GDM1 (cell line): ENCODE data around the gene ITPK1.
A peak's percentile ranks its signal among the peaks of the same experiment; 100 is the strongest.

Experiments used
- DNase-seq: peaks from one replicate; lab custom pipeline; 2025; lab: John Stamatoyannopoulos, UW

ITPK1 gene

DNA sequence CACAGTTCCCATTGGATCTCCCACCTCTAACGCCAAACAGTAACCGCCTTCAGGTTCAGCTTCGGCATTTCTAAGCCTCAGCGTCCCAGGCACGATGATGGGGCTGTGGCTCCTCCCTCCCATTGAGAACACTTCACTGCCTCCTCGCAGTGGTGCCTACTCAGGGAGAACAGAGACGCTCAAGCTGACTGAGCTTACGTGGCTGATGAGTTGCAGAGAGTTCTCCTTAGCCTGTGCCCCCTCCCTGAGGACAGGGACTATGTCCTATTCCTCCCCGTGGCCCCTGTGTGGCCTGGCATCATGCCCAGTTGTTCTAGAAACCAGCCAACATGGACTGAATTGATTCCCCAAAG, 87.0 kb downstream of the ITPK1 start:
- no peak for DNase-seq

- DNase-seq: no peak
Observed at GRCh38 chr14:93027810-93028723, 87.7 kb downstream of the ITPK1 start.

- no peak for DNase-seq
Observed at GRCh38 chr14:93026339-93026738, 89.4 kb downstream of the ITPK1 start.

GRCh38 chr14:93025055-93025454, 90.7 kb downstream of the ITPK1 start:
- DNase-seq: no peak

DNA sequence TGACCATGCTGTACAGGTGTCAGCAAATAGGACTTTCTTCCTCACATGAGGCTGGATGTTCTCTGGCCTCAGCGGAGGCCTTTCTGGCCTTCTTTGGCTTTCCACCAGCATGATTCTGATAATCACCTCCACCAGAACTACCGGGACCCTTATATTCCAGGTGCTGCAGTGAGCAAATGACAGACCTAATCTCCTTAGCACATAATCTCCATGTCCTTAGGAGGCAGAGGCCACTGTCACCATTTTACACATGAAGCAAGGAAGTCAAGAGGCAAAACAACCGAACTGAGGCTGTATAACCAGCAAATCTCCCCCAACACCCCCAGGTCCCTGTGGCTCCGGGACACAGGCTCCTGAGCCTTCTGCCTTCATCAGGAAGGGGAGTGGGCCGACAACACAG, 91.2 kb downstream of the ITPK1 start:
- DNase-seq: no peak

GRCh38 chr14:93023802-93024434, 91.8 kb downstream of the ITPK1 start:
- no peak for DNase-seq

- DNase-seq: no peak
Observed at GRCh38 chr14:93023039-93023438, 92.7 kb downstream of the ITPK1 start.

DNA sequence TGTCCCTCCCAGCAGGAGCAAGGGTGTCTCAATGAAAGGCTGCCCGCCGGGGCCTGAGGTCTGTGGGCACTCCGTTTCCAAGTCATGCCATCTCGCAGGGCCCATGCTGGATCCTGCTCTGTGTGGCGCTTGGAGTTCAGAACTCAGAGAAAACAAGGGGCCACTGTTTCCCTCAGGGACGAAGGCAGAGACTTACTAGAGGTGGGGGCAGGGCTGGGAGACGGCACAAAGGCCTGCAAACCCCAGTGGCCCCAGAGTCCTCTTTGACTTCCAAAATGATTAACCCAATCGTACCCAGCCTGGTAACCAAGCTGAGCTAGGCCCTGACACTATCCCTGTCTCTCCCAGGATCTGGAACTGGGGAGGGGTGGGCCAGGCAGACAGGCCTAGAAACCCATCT, 95.8 kb downstream of the ITPK1 start:
- DNase-seq: no peak

DNA sequence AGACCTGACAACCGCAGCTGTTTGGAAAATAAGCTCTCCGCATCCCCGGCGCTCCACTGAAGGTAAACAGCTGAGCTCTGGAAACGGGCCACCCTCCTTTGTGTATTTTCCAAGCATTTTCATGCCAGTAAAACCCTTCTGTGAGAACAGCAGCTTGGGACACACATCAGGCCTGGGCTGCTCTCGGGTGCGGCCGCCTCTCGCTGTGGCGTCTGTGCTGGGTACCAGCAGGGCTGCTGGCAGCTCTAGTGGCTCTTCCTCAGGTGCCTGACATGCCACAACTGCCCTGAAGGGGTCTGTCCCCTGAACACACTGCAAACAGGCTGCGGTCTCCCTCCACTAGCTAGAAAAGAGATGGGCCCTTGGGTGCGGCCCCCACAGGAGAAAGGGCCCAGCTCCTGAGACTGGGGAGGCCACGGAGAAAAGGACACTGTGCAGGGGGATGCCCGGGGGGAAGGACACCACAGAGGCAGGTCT, 96.3 kb downstream of the ITPK1 start:
- DNase-seq: no peak

- no peak for DNase-seq
Observed at GRCh38 chr14:93018366-93018765, 97.4 kb downstream of the ITPK1 start.

DNA sequence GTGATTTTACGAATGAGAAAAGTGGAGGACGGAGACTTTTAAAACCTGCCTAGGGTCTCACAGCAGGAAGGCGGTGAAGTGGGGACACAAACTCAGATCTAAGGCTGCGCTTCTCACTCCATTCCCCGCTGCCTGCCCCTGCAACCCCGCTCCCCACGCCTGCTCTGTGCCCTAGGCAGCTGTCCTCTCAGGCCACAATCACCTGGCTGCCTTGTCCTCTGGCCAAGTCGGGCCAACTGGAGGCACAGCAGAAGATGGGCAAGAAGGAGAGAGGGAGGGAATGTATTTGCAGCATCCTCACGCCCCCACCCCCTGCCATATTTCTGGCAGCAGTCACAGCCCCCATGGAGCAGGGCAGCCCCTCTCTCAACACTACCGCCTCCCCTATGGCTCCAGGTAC, 97.8 kb downstream of the ITPK1 start:
- DNase-seq: no peak

DNA sequence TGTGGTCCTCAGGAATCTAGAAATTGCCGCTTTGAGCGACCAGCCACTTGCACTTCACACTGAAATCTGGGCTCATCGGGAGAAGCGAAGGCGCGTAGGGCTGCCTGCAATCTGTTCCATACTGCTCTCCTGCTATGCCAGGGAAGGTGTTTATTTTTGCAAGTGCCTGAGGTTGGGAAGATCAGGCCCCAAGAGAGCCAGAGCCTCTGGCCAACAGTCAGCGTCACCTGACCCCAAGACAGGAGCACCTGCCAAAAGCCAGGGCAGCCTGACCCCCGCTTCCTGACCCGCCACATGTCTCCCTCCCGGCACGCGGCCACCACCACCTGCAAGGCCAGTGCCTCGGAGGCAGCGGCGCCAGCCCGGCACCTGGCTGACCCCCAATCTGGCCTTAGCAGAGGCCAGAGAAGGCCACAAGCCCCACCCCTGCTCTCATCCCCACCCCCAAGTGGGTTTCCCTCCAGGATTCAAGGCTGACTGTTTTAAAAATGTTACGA, 98.4 kb downstream of the ITPK1 start:
- DNase-seq: no peak

DNA sequence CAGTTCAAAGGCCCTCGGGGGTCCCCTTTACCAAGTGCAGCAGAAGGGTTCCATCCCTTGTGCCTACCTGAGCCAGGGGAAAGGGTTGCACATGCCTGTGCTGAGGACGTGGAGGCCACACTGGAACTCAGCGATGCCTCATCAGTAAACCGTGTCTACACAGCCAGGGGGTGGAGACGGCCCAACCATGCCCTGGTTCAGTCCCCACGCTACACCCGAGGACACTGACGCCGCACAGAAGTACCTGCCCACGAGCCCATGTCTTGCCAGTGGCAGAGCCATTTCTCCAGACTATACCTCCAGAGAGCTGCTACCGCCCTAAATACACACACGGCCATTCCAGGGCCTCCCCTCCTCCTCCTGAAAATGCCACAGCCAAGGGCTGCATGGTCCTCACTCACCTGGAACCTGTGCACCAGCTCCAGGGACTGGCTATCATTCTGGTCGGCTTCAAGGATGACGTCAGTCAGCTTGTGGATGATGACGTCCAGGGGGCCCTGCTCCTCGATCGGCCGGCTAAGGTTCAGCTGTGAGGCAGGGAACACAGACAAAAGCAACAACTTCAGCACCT, 99.4 kb downstream of the ITPK1 start:
- no peak for DNase-seq

- no peak for DNase-seq
Observed at GRCh38 chr14:93015505-93015904, 100.2 kb downstream of the ITPK1 start.

GRCh38 chr14:93015064-93015463, 100.7 kb downstream of the ITPK1 start:
- no peak for DNase-seq

DNA sequence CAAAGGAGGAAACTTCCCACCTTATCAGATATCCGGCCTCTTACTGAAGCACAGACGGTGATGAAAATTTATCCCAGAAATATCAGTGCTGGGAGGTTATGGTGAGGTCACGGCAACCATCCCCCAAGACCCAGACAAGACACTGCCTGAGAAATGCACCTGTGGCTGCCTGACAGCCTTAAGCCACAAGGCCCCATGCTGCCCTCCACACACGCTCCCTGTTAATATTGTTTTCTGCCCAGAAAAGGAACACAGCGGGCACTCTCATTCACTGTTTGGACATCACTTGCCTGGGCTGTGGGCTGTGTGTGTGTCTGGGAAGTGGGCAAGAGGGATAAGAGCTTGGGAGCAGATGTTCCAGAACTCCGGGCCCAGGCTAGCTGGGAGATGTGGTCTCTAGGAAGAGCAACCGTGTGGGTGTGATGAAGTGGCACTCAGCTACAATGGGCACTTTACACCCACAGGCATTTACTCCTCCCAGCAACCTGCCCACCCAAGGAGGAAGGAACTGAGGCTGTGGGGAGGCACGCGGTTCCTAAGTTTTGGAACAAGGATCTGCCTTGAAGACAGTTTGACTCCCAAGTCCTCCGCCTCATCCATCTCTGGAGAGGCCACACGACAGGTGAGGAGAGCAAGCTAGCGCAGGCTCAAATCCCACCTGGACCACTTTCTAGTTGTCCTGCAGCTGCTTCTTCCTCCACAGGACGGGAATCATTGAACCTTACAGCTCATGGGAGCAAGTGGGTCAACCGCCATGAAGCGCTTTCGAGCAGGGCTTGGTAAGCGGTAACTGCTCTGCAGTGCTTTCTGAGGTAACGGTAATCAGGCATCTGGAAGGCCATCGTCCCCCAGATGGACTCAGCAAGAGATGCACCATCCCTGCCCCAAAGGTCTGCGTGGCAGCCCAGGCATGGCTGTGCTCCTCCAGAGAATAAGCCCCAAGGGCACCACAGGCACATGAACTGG, 101.4 kb downstream of the ITPK1 start:
- DNase-seq: no peak

DNA sequence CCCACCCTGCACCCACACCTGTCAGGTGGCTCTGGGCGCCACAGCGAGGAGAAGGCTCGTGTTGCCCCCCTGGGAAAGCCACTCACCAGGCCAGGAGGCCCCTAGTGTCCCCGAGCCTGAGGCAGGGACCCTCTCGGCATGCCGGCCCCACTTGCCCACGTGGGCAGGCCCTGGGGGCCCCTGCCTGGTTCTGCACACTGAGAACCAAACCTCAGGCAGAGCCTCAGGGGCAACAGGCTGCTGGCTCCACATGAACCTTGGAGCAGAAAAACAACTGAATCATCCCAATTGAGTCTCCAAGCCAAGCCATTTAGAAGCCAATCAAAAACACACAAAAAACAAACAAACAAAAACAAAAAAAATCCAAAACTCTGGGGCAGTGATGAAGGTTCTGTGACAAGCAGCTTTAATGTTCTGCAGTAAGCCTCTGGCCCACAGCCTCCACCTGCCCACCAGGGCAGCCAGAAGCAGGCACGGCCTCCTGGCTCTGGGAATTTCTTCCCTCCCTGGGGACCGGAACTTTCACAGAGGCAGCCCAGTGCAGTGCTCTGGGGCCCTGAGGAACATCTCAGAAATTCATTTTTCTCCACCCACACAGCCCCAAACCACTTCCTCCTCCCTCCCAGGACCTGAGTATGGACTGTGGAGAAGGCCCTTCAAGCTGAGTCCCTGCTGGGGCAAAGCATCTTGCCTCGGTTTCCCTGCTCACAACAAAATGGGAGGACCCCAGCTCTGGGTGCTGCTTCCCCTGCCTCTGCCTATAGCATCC, 102.6 kb downstream of the ITPK1 start:
- DNase-seq: peak; percentile 18

- DNase-seq: no peak
Observed at GRCh38 chr14:93012506-93012905, 103.2 kb downstream of the ITPK1 start.

DNA sequence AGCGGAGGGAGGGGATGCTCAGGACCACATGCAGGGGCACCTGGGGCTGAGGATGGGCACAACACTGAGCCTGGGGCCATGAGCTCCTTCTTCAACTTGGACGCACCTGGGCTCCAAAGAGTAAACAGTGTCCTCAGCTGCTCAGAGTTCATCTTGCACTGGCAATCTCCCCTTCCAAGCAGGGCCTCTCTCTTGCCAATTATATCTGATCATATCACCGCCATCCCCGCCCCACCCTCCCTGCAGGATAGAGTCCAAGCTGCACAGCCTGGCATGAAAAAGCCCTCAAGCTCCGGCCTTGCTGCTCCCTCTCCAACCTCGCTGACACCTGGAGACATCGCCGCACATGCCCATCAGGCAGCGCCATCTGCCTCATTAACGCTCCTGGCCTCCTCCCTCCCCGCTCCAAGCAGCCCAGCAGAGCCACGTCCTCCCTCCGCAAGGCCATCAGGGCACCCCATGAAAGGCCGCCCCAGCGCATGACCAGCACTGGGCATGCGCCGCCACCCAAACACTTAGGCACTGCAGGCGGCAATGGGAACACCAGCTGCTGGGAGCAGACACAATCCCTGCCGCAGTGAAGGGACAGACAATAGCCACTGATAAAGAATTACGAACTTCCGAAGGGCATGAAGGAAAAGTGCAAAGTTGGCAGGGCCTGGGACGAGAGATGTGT, 103.9 kb downstream of the ITPK1 start:
- DNase-seq: no peak

DNA sequence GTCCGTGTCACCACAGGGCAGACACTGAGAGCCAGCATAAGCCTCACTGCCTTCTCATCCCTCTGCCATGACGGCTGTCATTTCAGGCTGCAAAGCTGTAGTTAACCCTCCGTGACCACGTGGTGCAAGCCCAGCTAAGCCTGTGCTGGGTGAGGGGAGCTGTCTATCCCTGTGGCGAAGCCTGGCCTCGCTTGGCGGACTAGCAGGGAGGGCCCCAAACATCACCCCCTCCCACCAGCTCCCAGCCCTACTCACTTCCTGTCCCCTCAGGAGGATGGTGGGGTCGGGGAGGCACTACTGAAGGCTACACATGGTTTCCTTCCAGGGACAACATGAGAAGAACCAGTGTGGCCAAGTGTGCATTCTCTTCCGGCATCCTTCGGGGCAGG, 104.6 kb downstream of the ITPK1 start:
- no peak for DNase-seq
